Neuron (in vitro differentiated cells): ENCODE results near the gene FAM13A.
"Not testable (repeated sequence)": the region's sequence is repeated elsewhere in the genome, so short reads cannot be mapped to it uniquely, and the experiment has no call there.

ENCODE experiments used
- H2AFZ ChIP-seq: one replicate; pipeline ENCODE4 v1.6.1; 2013; ENCODE audit warnings: low read depth, mild to moderate bottlenecking, inconsistent platforms, low read length, moderate library complexity
- H3K27me3 ChIP-seq: one replicate; pipeline ENCODE4 v1.6.1; 2013; ENCODE audit warnings: low read length; ENCODE audit not compliant: insufficient read depth
- H3K36me3 ChIP-seq: one replicate; pipeline ENCODE4 v1.6.1; 2013; ENCODE audit warnings: low read length; ENCODE audit not compliant: insufficient read depth
- H3K4me1 ChIP-seq: one replicate; pipeline ENCODE4 v1.6.1; 2013; ENCODE audit warnings: low read length; ENCODE audit not compliant: insufficient read depth
- H3K4me3 ChIP-seq: 2 replicates; pipeline ENCODE4 v1.5.1; 2013; ENCODE audit warnings: mild to moderate bottlenecking, low read length, moderate library complexity
- H3K9me3 ChIP-seq: one replicate; pipeline ENCODE4 v1.6.1; 2013; ENCODE audit warnings: low read length

Gene FAM13A

GRCh38 chr4:89026542-89026941 is 30.4 kb downstream of the FAM13A start:
- no peak overlapping the region for H2AFZ ChIP-seq

GRCh38 chr4:89024051-89024675 is 32.8 kb downstream of the FAM13A start:
- no peak overlapping the region for H2AFZ ChIP-seq
- no peak overlapping the region for H3K4me3 ChIP-seq
- H3K36me3 ChIP-seq = peaks cover 3% of the 10 kb centered on the region
- H3K9me3 ChIP-seq = no peaks in the 10 kb centered on the region
- H3K4me1 ChIP-seq = no peaks in the 10 kb centered on the region
- H3K27me3 ChIP-seq = no peaks in the 10 kb centered on the region

More at GRCh38 chr4:89026542-89026941, 30.4 kb downstream of the FAM13A start:
- no peaks in the 10 kb centered on the region for H3K9me3 ChIP-seq
- H3K4me3 ChIP-seq = no peak overlapping the region
- H3K4me1 ChIP-seq = no peaks in the 10 kb centered on the region
- peaks cover 2% of the 10 kb centered on the region for H3K36me3 ChIP-seq
- H3K27me3 ChIP-seq = no peaks in the 10 kb centered on the region

- H3K36me3 ChIP-seq = peaks cover 10% of the 10 kb centered on the region
- H3K9me3 ChIP-seq = no peaks in the 10 kb centered on the region
- H2AFZ ChIP-seq = no peak overlapping the region
- no peaks in the 10 kb centered on the region for H3K4me1 ChIP-seq
- H3K4me3 ChIP-seq = no peak overlapping the region
- no peaks in the 10 kb centered on the region for H3K27me3 ChIP-seq
These were observed 33.8 kb downstream of the FAM13A start for GRCh38 chr4:89023140-89023539.

GRCh38 chr4:89022426-89023128 is 34.4 kb downstream of the FAM13A start:
- H3K36me3 ChIP-seq = peaks cover 10% of the 10 kb centered on the region
- no peaks in the 10 kb centered on the region for H3K27me3 ChIP-seq
- H3K4me3 ChIP-seq = no peak overlapping the region
- no peak overlapping the region for H2AFZ ChIP-seq
- H3K4me1 ChIP-seq = no peaks in the 10 kb centered on the region
- H3K9me3 ChIP-seq = no peaks in the 10 kb centered on the region

GRCh38 chr4:89021684-89022083 is 35.3 kb downstream of the FAM13A start:
- no peaks in the 10 kb centered on the region for H3K9me3 ChIP-seq
- no peak overlapping the region for H3K4me3 ChIP-seq
- peaks cover 12% of the 10 kb centered on the region for H3K36me3 ChIP-seq
- H3K27me3 ChIP-seq = no peaks in the 10 kb centered on the region
- H2AFZ ChIP-seq = no peak overlapping the region
- H3K4me1 ChIP-seq = no peaks in the 10 kb centered on the region

GRCh38 chr4:89021062-89021461 is 35.9 kb downstream of the FAM13A start:
- Histone ChIP-seq H3K27me3 (no peaks in the 10 kb centered on the region), H3K4me1 (no peaks in the 10 kb centered on the region), H3K36me3 (peaks cover 13% of the 10 kb centered on the region), H2AFZ (no peak overlapping the region), H3K4me3 (no peak overlapping the region), H3K9me3 (no peaks in the 10 kb centered on the region)

GRCh38 chr4:89014897-89015296 is 42.1 kb downstream of the FAM13A start:
- not testable (repeated sequence) for H3K4me1 ChIP-seq, H3K4me3 ChIP-seq, H3K9me3 ChIP-seq, H2AFZ ChIP-seq, H3K27me3 ChIP-seq
- H3K36me3 ChIP-seq = peaks cover 22% of the 10 kb centered on the region

GRCh38 chr4:89009761-89010369 is 47.1 kb downstream of the FAM13A start:
- peaks cover 24% of the 10 kb centered on the region for H3K36me3 ChIP-seq
- no peaks in the 10 kb centered on the region for H3K4me1 ChIP-seq
- no peak overlapping the region for H2AFZ ChIP-seq
- peaks cover 5% of the 10 kb centered on the region for H3K9me3 ChIP-seq
- no peaks in the 10 kb centered on the region for H3K27me3 ChIP-seq
- no peak overlapping the region for H3K4me3 ChIP-seq

GRCh38 chr4:89009115-89009514 is 47.9 kb downstream of the FAM13A start:
- H3K27me3 ChIP-seq = no peaks in the 10 kb centered on the region
- peaks cover 24% of the 10 kb centered on the region for H3K36me3 ChIP-seq
- no peaks in the 10 kb centered on the region for H3K4me1 ChIP-seq
- no peak overlapping the region for H3K4me3 ChIP-seq
- H3K9me3 ChIP-seq = peaks cover 5% of the 10 kb centered on the region
- H2AFZ ChIP-seq = no peak overlapping the region

GRCh38 chr4:89008166-89008565 is 48.8 kb downstream of the FAM13A start:
- peaks cover 5% of the 10 kb centered on the region for H3K9me3 ChIP-seq
- no peaks in the 10 kb centered on the region for H3K27me3 ChIP-seq

GRCh38 chr4:89007338-89007939 is 49.5 kb downstream of the FAM13A start:
- no peak overlapping the region for H2AFZ ChIP-seq
- H3K9me3 ChIP-seq = peaks cover 5% of the 10 kb centered on the region
- no peaks in the 10 kb centered on the region for H3K27me3 ChIP-seq
- no peaks in the 10 kb centered on the region for H3K4me1 ChIP-seq
- no peak overlapping the region for H3K4me3 ChIP-seq
- H3K36me3 ChIP-seq = peaks cover 16% of the 10 kb centered on the region

More at GRCh38 chr4:89008166-89008565, 48.8 kb downstream of the FAM13A start:
- H3K36me3 ChIP-seq = peaks cover 16% of the 10 kb centered on the region
- H3K4me3 ChIP-seq = no peak overlapping the region
- no peaks in the 10 kb centered on the region for H3K4me1 ChIP-seq
- no peak overlapping the region for H2AFZ ChIP-seq

GRCh38 chr4:89006307-89006706 is 50.7 kb downstream of the FAM13A start:
- Histone ChIP-seq H3K4me1 (no peaks in the 10 kb centered on the region), H2AFZ (no peak overlapping the region), H3K27me3 (no peaks in the 10 kb centered on the region), H3K36me3 (peaks cover 16% of the 10 kb centered on the region), H3K9me3 (peaks cover 5% of the 10 kb centered on the region), H3K4me3 (no peak overlapping the region)

- not testable (repeated sequence) for H3K4me3 ChIP-seq, H3K27me3 ChIP-seq, H2AFZ ChIP-seq, H3K9me3 ChIP-seq, H3K4me1 ChIP-seq
- peaks cover 13% of the 10 kb centered on the region for H3K36me3 ChIP-seq
These were observed 51.9 kb downstream of the FAM13A start for GRCh38 chr4:89005066-89005465.
